Globus pallidus (tissue), 1 donor: ENCODE results near the gene EFHD2.
"Not testable (repeated sequence)": the region's sequence is repeated elsewhere in the genome, so short reads cannot be mapped to it uniquely, and the experiment has no call there.

ENCODE experiments used
- DNase-seq: peaks from one replicate; pipeline ENCODE4 v3.0.0-alpha.2; 2015; ENCODE audit warnings: low spot score

EFHD2 gene

GRCh38 chr1:15409388-15410222, at the start of gene EFHD2:
TSS of gene EFHD2 (plus strand) at chr1:15409888. CDS start at chr1:15409972, 84 bp downstream.
- peak; percentile 48 for DNase-seq

DNA sequence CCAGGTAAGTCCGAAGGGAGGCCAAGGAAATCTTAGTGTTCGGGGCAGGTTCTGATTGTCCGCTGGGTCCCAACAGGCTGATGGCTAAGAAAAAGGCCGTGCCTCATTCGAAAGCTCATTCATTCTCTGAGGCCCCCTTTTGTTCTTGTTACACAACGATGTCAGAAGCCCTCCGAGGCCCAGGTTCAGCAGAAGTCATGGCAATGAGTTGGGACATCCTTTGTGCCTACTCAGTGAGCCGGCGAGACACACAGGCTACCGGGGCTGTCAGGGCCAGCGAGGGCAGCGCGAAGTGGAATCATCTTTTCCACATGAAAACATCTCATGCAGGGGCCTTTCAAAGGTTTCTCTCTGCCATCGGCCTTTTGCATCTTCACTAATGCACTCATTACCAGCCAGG, 49.0 kb upstream of the EFHD2 start:
- DNase-seq, result no peak

DNA sequence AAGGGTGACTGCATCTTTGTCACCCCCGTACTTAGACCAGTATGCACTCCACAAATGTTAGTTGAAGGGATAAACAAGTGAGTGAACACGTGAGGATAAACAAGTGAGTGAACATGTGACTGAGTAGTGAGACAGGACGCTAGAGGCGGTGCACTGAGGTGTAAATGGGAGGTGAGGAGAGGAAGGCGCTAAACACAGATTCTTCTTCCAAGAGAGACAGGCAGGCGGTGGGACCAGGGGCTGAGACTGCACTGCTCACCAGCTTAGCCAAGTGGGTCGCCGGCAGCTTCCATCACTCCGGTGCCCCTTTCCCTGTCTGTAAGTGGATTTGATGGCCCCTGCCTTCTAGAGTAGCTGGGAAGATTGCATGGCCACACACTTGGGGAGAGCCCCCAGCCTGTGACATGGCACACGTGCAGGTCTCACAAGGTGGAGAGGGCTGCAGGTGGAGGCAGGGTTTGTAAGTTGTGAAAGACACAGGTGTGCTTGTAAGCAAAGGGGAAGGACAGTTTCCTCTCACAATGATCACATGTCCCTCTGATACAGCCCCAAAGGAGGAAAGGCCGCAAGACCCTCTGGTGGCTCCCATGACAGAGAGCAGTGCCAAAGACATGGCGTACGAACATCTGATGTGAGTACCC, 47.5 kb upstream of the EFHD2 start:
- DNase-seq, result no peak

- no peak for DNase-seq
Measured at GRCh38 chr1:15362737-15363128, 47.0 kb upstream of the EFHD2 start.

GRCh38 chr1:15364740-15365139, 44.9 kb upstream of the EFHD2 start:
- DNase-seq, result no peak

DNA sequence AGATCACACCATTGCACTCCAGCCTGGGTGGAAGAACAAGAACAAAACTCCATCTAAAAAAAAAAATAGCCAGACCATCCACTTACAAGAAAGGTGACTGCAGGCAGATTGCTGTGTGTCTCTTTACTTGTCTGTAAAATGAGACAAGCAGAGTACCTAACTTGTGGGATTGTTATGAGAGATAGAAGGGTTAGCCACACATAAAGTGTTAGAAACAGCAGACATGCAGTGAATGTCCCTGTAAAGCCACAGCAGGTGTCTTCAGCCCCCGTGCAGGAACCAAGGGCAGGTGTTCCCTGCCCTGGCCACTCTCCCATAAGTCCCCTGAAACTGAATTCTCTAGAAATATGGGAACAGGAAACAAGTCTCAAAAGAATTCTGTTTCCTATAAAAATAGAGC, 40.8 kb upstream of the EFHD2 start:
- no peak for DNase-seq

GRCh38 chr1:15370268-15370667, 39.4 kb upstream of the EFHD2 start:
- DNase-seq, result no peak

- peak; percentile 36 for DNase-seq
Measured at GRCh38 chr1:15370781-15371520, 38.7 kb upstream of the EFHD2 start.

GRCh38 chr1:15371610-15372545, 37.8 kb upstream of the EFHD2 start:
- DNase-seq, result no peak

DNA sequence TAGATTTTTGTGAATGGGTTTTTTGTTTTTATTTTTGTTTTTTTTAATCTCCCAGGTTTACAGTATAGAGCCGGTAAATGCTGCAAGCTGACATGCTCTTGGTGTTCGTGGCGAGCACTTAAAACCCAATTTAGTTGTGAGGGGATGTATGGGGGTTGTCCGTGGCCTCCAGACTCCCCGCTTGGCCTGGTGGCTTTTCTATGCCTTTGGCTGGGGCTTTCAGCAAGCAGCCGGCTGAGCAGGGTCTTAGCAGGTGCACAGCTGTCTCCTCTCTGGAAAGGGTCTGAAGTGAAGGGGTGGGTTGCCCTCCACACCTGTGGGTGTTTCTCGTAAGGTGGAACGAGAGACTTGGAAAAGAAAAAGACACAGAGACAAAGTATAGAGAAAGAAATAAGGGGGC, 31.0 kb upstream of the EFHD2 start:
- DNase-seq, result no peak

GRCh38 chr1:15379151-15379550, 30.5 kb upstream of the EFHD2 start:
- DNase-seq, result not testable (repeated sequence)

DNA sequence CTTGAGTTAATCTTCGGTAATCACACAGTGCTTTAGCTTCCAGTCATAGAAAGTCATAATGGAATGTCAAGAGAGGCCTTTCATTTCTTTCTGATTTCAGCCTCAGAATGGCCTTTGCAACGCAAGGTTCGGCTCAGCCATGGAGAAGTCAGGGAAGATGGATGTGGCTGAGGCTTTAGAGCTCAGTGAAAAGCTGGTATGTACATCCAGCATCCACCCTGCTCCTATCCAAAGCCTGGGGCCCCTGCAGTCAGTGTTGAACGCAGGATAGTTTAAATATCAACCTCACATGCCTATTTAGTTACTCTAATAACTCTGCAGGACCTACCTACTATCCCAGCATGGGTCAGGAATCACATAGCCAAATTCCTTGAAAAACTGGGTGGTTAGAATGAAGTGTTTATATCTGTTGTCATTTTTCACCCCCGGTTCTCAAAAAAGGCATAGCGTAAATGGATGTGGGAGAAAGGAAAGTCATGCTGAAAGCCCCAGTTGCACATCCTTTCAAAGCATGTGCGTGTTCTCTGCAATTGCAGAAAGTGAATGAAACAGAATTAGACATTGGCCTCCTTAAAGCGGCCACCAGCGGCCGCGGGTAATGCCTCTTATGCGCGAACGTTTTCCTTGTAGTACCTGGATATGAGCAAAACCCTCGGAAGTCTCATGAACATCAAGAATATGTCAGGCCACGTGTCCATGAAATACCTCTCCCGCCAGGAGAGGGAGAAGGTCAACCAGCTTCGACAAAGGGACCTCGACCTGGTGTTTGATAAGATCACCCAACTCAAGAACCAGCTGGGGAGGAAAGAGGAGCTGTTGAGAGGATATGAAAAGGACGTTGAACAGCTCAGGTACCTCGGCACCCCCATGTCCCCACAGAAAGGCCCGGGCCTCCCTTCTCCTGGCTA, 28.8 kb upstream of the EFHD2 start:
- no peak for DNase-seq

DNA sequence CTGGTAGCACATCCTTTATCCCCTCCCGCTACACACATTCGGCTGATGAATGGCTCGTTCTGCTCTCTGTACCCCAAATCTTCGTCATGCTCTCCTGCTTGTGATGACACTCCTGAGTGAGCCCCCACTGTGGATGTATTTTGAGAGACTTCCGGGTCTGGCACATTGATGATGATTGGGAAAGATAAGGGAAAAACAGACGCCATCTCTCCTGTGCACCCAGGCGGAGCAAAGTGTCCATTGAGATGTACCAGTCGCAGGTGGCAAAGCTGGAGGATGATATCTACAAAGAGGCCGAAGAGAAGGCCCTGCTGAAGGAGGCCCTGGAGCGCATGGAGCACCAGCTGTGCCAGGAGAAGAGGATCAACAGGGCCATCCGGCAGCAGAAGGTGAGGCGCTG, 27.9 kb upstream of the EFHD2 start:
- DNase-seq, result no peak

DNA sequence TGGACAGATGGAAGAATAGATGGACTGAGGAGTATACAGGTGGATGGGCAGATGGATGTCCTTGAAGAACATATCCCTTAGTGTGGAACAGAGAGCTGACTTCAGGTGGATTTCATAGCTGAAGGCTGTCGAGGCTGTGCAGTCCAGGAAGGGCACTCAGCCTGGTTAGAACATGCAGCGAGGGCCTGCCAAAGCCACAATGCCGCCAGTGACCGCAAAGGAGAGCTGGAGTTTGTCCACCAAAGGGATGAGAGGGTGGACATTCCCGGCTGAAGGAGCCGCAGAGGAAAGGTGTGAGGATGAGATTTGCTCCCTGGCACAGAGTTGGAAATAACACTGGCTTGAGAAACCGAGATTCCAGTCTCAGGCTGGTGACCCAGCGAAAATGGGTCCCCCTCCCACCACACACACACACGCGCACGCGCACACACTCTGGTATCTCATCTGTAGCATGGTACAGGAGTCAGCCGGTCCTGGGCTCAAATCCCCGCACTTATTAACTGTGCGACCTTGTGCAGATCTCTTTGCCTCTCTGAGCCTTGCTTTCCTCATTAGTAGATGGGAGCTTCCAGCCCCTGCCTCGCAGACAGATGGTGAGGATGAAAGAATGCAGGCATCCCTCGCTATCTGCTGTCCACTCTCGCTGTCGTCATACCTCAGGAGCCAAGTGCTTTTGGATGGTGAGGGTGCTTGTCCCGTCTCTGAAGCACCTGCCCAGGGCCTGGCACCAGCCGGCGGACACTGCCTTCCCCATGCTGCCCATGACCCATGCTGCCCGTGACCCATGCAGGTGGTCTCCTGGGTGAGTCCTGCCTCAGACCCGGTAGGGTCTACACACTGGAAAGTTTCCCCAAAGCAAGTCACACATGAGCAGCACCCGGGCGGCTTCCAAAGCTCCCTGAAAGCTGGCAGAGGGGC, 26.8 kb upstream of the EFHD2 start:
- no peak for DNase-seq

GRCh38 chr1:15383810-15384209, 25.9 kb upstream of the EFHD2 start:
- no peak for DNase-seq

GRCh38 chr1:15384301-15384901, 25.3 kb upstream of the EFHD2 start:
- DNase-seq, result peak; percentile 83

GRCh38 chr1:15385420-15385819, 24.3 kb upstream of the EFHD2 start:
- DNase-seq, result no peak

- peak; percentile 71 for DNase-seq
Measured at GRCh38 chr1:15386164-15386749, 23.4 kb upstream of the EFHD2 start.
